NCI-H1048 (cell line): ENCODE data around the gene STARD8.

ENCODE experiments used
- DNase-seq: peaks from one replicate; lab custom pipeline; 2025; lab: John Stamatoyannopoulos, UW

Gene STARD8

DNA sequence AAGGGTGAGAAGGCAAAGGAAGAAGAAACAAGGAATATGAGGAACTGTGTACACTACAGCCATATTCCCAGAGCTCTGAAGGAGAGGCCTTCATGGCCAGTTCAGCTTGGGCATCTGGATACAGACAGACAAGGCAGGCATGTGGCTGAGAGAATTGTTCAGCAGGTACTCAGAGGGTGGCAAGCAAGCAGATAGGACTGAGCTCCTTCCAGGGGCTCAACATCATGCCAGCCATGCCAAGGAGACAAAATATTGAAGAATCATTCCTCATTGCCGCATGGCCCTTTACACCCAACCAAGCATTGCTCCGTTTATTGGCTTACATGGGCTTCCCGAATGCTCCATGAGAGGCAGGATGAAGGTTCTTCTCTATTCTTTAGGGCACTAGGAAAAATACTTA, 102.8 kb downstream of the STARD8 start:
- no peak for DNase-seq

DNA sequence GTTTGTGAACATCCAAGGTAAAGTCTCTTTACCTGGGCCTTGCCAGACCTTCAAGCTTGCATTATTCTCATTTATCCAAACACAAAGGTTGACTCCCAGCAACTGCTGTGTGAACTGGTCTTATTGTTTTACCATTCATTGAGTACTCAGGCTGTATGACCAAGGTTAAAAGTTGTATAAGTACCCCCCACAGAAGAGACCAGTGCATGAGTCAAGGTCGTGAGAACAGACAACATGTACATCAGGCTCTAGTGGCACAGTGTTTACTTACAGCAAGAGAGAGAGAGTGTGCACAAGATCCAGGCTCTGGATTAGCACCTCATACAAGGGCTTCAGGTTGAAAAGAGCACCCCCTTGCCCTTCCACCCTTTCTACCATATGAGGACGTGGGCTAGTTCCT, 103.9 kb downstream of the STARD8 start:
- DNase-seq = no peak

DNA sequence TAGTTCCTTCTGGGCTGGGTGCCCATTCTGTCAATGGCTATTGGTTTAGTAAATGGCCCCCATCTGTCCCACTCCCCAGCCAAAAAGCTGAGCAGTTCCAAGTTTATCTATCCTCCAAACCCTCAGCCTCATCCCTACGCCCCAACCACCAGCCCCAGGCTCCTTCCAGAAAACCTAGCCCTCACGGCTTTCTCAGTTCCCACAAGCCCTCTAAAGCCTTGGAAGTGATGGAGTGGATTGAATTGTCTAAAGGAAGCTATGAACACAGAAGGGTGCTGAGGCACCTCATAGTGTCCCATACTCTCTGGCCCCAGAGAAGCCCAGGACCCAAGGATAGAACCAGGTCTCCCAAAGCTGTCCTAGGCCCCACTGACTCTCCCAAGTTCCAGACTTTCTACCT, 105.8 kb downstream of the STARD8 start:
- no peak for DNase-seq

DNA sequence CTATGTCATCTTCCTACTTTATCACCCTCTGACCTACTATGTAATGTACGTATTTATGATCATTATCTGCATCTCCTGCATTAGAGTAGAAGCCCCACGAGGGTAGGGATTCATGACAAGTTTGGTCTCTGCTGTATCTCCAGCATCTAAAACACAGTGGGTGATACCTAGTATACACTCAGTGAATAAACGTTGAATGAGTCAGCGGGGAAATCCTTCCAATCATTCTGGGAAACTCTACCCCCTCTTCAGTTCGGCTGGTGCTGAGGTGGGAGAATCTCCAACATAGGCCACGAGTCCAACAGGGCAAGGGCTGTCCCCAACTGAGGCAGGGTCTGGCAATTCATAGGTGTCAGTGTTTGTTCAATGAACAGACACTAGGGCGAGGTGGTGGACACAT, 106.9 kb downstream of the STARD8 start:
- no peak for DNase-seq

DNA sequence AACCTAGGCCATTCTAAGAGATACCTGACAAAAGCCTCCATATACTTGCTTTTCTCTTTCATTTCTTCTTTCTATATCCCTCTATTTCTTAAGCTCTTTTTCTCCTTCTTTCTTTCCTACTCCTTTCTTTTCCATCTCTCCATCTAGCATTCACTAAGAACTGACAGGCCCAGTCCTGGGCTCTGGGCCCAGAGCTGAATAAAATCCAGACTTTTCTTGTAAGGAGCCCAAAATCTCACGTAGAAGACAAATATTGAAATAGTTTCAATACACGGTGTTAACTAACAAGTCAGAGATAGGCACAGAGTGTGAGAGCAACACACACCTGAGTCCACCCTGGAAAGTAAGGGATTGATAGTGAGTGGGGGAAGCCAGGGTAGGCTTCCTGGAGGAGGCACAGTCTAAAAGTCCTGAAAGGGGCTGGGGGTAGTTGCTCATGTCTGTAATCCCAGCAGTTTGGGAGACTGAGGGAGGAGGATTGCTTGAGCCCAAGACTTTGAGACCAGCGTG, 108.2 kb downstream of the STARD8 start:
- no peak for DNase-seq

DNA sequence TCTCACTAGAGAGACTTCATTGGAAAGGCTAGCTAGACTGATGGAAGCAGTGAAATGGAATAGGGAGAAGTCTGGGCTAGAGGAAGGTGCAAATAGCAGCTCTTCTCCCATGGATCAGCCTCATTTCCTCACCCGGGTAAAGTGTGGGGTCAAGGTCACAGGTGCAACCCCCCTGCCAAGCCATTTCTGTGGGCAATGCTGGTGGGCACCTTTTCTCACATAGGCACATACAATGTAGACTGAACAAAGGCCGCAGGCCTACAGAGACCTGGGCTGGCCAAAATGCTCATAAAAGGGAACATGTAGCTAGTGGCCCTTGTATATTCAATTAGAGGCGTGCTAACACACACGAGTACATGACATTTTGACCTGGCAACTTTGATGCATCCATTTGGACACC, 109.9 kb downstream of the STARD8 start:
- DNase-seq = no peak

DNA sequence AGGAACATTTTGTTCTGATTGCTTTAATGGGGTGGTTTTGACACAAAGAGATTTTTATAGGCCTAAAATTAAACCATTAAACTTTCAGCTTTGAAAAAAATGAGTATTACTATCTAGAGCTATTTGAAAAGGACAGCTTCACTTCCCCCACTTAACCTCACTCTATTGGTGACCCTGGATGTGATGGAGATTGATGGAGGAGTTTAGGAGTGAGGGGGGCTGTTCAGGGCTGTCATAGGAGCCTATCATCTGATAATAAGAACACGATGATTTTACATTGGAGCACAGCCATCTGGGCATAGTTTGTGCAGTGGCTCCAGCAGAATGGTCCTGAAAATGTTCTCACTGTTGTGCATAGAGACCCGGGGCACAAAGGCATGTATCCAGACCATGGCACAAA, 110.3 kb downstream of the STARD8 start:
- DNase-seq = no peak

DNA sequence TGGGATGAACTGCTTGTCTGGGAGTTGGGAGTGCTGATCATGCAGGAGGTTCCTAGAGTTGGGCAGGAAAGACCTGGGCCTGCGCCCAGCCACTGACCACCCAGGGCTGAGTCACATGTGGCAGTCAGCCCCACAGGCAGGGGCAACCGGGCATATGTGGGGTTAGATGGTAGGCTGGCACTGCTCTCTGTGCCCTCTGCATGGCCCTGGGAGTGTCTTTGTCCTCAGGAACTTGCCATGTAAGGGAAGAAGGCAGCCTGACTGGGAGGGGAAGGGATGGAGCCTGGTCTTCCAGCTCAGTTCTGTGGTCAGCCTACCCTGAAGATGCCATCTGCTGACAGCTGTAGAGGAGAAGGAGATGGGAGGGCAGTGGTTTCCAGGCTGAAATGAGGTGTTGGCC, 111.2 kb downstream of the STARD8 start:
- no peak for DNase-seq

DNA sequence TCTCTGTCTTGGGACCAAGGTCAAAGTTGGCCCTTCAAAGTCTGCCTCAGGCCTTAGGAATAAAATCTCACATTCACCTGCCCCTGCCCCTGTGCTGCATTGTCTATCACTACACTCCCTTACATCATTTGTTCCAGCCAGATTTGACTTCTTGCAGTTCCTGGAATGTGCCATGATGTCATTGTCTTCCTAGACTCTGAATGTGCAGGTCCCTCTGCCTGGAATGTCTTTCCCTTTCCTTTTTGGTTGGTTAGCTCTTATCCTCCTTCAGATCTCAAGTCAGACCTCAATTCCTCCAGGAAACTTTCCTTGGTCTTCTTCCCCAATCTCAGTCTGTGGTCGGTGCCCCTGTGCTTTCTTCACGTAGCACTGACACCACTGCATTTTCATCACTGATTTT, 113.6 kb downstream of the STARD8 start:
- no peak for DNase-seq

DNA sequence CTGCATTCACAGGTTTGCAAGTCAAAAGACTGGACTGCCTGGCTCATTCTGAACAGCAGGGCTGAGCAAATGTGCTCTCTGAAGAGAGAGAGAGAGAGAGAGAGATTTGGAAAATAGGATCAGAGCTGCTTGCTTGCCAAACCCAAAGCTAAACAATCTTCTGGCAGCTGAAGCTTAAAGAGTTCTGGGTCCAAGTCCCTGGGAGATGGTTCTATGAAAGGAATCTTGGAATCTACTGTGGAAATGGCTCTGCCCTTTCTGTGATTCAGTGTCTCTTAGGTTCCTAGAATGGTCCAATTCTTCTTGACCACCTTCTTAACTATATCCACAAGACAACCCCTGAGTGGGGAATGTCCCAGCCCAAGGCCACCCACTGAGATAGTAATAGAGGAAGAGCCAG, 115.3 kb downstream of the STARD8 start:
- DNase-seq = no peak

DNA sequence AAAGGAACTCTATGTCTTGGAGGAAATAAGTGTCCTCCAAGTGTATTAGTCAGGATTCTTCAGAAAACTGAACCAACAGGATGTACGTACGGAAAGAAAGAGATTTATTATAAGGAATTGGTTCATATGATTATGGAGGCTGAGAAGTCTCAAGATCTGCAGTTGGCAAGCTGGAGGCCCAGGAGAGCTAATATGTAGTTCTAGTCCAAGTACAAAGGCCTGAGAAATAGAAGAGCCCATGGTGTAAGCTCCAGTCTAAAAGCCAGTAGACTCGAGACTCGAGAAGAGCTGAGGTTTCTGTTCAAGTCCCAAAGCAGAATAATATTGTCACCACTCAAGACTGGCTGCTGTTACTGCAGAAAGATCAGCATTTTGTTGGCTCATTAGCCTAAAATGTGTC, 116.0 kb downstream of the STARD8 start:
- DNase-seq = no peak
